SK-N-MC (cell line): Measurements from ENCODE around the gene RBM46.

Experiments
- EZH2 ChIP-seq: fragments of 200-600 bp; sonication (generic); IDR thresholded peaks from one replicate; pipeline ENCODE4 v1.6.1; 2017; ENCODE audit warnings: antibody characterized with exemption
- FOXP2 ChIP-seq: optimal IDR thresholded peaks from 2 replicates; pipeline ENCODE3; 2011; ENCODE audit warnings: mild to moderate bottlenecking, moderate library complexity; ENCODE audit not compliant: insufficient read depth; ENCODE audit errors: extremely low read length, control extremely low read depth
- POLR2AphosphoS5 ChIP-seq: IDR thresholded peaks from 2 replicates; pipeline ENCODE4 v1.6.1; 2012; ENCODE audit warnings: mild to moderate bottlenecking, low read depth, low read length, borderline replicate concordance

- TF ChIP-seq EZH2 (no peak), POLR2AphosphoS5 (no peak), FOXP2 (no peak)
Observed at GRCh38 chr4:154877110-154877760, 96.2 kb downstream of the RBM46 start.
